MCF 10A (cell line): ENCODE data around the gene NIPAL4. TPM values are rescaled to one million over a fixed set of nuclear protein-coding genes. Genes with fewer than 3 reads are reported as not detected.

Source experiments
- BruUV-seq: library from RNA; stranded (reverse); fragments of 400-500 nt; replicated peaks from 2 replicates; lab custom pipeline; 2021; lab: Mats Ljungman, UMichigan
- CTCF ChIA-PET: fragments of 300-600 bp; sonication (Branson Sonifier 250); formaldehyde crosslinking; extraction: SDS; loops from one replicate; lab custom pipeline; 2021; ENCODE audit warnings: antibody characterized with exemption, inconsistent platforms; lab: Yijun Ruan, JAX
- POLR2A ChIA-PET: fragments of 300-600, 350-650 bp; sonication (Branson Sonifier 250); formaldehyde crosslinking; extraction: SDS; loops from one replicate; lab custom pipeline; 2020; ENCODE audit warnings: antibody characterized with exemption, inconsistent platforms; lab: Yijun Ruan, JAX
- DNase-seq: peaks from one replicate; pipeline ENCODE4 v3.0.0-alpha.2; 2018; ENCODE audit not compliant: unreplicated experiment
- H3K27ac Mint-ChIP-seq: one replicate; pipeline ENCODE4 v1.8.0; 2022; ENCODE audit warnings: mild to moderate bottlenecking, low read depth, mixed read lengths; ENCODE audit not compliant: unreplicated experiment
- H3K27me3 Mint-ChIP-seq: one replicate; pipeline ENCODE4 v1.8.0; 2022; ENCODE audit warnings: mixed read lengths; ENCODE audit not compliant: insufficient read depth, unreplicated experiment
- H3K36me3 Mint-ChIP-seq: one replicate; pipeline ENCODE4 v1.8.0; 2022; ENCODE audit warnings: mild to moderate bottlenecking, moderate library complexity, mixed read lengths; ENCODE audit not compliant: insufficient read depth, unreplicated experiment
- H3K4me1 Mint-ChIP-seq: one replicate; pipeline ENCODE4 v1.8.0; 2022; ENCODE audit warnings: mixed read lengths; ENCODE audit not compliant: insufficient read depth, unreplicated experiment
- H3K4me3 Mint-ChIP-seq: one replicate; pipeline ENCODE4 v1.8.0; 2022; ENCODE audit warnings: mild to moderate bottlenecking, moderate library complexity, mixed read lengths; ENCODE audit not compliant: unreplicated experiment
- H3K9me3 Mint-ChIP-seq: one replicate; pipeline ENCODE4 v1.8.0; 2022; ENCODE audit warnings: mixed read lengths; ENCODE audit not compliant: unreplicated experiment
- intact Hi-C: fragments of 100-400 bp; cut with micrococcal nuclease; formaldehyde crosslinking; loops from 2 replicates; pipeline ENCODE4 v1.14.1; 2022
- total RNA-seq: library from RNA; stranded (reverse); gene quantifications from 2 replicates; pipeline ENCODE4 v1.2.3, GENCODE V29; 2022
- TF ChIP-seq, protein P1 (sequence below): fragments of 200-600 bp; IDR thresholded peaks from one replicate; pipeline ENCODE4 v1.8.0; 2022; ENCODE audit warnings: antibody characterized with exemption, mild to moderate bottlenecking; ENCODE audit not compliant: unreplicated experiment

NIPAL4 gene
- total RNA-seq, 1 experiment from 2014 or later = 0.40 TPM

GRCh38 chr5:157518963-157519362 lies 59.0 kb downstream of the NIPAL4 start:
- Mint-ChIP-seq H3K4me1 (peaks cover 29% of the 10 kb centered on the region), H3K9me3 (no peaks in the 10 kb centered on the region), H3K27ac (no peak overlapping the region), H3K27me3 (no peaks in the 10 kb centered on the region), H3K4me3 (no peak overlapping the region), H3K36me3 (no peaks in the 10 kb centered on the region)
- ChIA-PET POLR2A (interaction anchor here (0.7 kb wide), 1 partner anchor 61 kb away, joined by 3 read pairs; no protein-coding TSS in a partner anchor), CTCF (interaction anchor here (0.7 to 2.1 kb wide), 3 partner anchors 40 to 66 kb away, joined by 3 to 6 read pairs (median 3); no protein-coding TSS in a partner anchor)
- intact Hi-C loops = no loop called here
- TF ChIP-seq, protein P1, sequence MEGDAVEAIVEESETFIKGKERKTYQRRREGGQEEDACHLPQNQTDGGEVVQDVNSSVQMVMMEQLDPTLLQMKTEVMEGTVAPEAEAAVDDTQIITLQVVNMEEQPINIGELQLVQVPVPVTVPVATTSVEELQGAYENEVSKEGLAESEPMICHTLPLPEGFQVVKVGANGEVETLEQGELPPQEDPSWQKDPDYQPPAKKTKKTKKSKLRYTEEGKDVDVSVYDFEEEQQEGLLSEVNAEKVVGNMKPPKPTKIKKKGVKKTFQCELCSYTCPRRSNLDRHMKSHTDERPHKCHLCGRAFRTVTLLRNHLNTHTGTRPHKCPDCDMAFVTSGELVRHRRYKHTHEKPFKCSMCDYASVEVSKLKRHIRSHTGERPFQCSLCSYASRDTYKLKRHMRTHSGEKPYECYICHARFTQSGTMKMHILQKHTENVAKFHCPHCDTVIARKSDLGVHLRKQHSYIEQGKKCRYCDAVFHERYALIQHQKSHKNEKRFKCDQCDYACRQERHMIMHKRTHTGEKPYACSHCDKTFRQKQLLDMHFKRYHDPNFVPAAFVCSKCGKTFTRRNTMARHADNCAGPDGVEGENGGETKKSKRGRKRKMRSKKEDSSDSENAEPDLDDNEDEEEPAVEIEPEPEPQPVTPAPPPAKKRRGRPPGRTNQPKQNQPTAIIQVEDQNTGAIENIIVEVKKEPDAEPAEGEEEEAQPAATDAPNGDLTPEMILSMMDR = no peak
- no TSS peak for BruUV-seq
- no peak for DNase-seq

GRCh38 chr5:157519579-157520253 lies 59.7 kb downstream of the NIPAL4 start:
- ChIA-PET POLR2A (no interaction called here), CTCF (interaction anchor here (0.9 to 2.1 kb wide), 2 partner anchors 15 to 43 kb away, joined by 3 to 6 read pairs; no protein-coding TSS in a partner anchor)
- Mint-ChIP-seq H3K27ac (no peak overlapping the region), H3K4me1 (peaks cover 27% of the 10 kb centered on the region), H3K9me3 (no peaks in the 10 kb centered on the region), H3K4me3 (no peak overlapping the region), H3K36me3 (no peaks in the 10 kb centered on the region), H3K27me3 (no peaks in the 10 kb centered on the region)
- TF ChIP-seq, protein P1 = no peak
- no TSS peak for BruUV-seq
- intact Hi-C loops = no loop called here
- DNase-seq = no peak

- no peaks in the 10 kb centered on the region for H3K27me3 Mint-ChIP-seq
- no peak overlapping the region for H3K4me3 Mint-ChIP-seq
- peak; percentile 56 for DNase-seq
- peak overlapping the region; percentile 57 for H3K27ac Mint-ChIP-seq
- ChIA-PET CTCF (interaction anchor here (0.6 to 1.0 kb wide), 3 partner anchors 11 to 222 kb away, joined by 3 read pairs; no protein-coding TSS in a partner anchor), POLR2A (no interaction called here)
- TF ChIP-seq, protein P1 = no peak
- intact Hi-C loops = no loop called here
- BruUV-seq = no TSS peak
- H3K9me3 Mint-ChIP-seq = no peaks in the 10 kb centered on the region
- H3K4me1 Mint-ChIP-seq = peaks cover 18% of the 10 kb centered on the region
- H3K36me3 Mint-ChIP-seq = no peaks in the 10 kb centered on the region
These were observed 61.1 kb downstream of the NIPAL4 start for GRCh38 chr5:157520911-157521703.

GRCh38 chr5:157521704-157522029 lies 61.7 kb downstream of the NIPAL4 start:
- BruUV-seq = no TSS peak

More at GRCh38 chr5:157521704-157522029, 61.7 kb downstream of the NIPAL4 start:
- ChIA-PET CTCF (interaction anchor here (0.7 to 1.0 kb wide), 3 partner anchors 37 to 221 kb away, joined by 3 read pairs; no protein-coding TSS in a partner anchor), POLR2A (no interaction called here)
- TF ChIP-seq, protein P1 = no peak
- intact Hi-C loops = no loop called here
- Mint-ChIP-seq H3K9me3 (no peaks in the 10 kb centered on the region), H3K27ac (peak overlapping the region; percentile 57), H3K4me1 (peaks cover 17% of the 10 kb centered on the region), H3K36me3 (no peaks in the 10 kb centered on the region), H3K27me3 (no peaks in the 10 kb centered on the region), H3K4me3 (no peak overlapping the region)
- DNase-seq = no peak
